Mammary epithelial cell (primary cell): ENCODE measurements around the gene MMS22L.

Experiments
- EZH2 ChIP-seq: IDR thresholded peaks from 2 replicates; pipeline ENCODE4 v1.6.1; 2012; ENCODE audit warnings: low read length, inconsistent platforms, borderline replicate concordance
- TF ChIP-seq, protein P1 (sequence below), 2 donors: IDR thresholded peaks in 1 of 2; conservative IDR thresholded peaks in 1 of 2; 2 replicates each; pipeline ENCODE4 v1.5.1; 2011 to 2012; ENCODE audit warnings: inconsistent platforms in 2 of 2, low read length in 2 of 2, mild to moderate bottlenecking in 2 of 2, control low read depth in 1 of 2, low read depth in 1 of 2; ENCODE audit not compliant: insufficient read depth in 1 of 2; ENCODE audit errors: extremely low read depth in 1 of 2

DNA sequence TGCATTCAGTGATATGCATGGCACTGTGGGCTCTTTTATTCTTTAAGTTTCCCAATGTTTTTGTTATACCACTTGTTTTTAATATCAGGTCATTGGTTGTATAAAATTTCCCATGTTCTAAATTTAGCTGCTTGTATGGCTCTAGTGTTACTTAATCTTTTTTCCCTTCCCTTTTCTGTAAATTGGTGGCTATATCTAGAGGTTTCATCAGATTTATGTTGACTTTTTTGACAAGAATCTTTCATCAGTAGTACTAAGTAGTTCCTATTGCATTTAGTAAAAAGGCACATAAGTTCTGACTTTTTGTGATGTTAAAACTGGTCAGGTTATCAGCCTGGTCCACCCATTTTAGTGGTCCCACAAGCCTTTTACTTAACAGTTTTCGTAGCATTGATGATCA lies 51.1 kb downstream of the MMS22L start:
- TF ChIP-seq, protein P1, sequence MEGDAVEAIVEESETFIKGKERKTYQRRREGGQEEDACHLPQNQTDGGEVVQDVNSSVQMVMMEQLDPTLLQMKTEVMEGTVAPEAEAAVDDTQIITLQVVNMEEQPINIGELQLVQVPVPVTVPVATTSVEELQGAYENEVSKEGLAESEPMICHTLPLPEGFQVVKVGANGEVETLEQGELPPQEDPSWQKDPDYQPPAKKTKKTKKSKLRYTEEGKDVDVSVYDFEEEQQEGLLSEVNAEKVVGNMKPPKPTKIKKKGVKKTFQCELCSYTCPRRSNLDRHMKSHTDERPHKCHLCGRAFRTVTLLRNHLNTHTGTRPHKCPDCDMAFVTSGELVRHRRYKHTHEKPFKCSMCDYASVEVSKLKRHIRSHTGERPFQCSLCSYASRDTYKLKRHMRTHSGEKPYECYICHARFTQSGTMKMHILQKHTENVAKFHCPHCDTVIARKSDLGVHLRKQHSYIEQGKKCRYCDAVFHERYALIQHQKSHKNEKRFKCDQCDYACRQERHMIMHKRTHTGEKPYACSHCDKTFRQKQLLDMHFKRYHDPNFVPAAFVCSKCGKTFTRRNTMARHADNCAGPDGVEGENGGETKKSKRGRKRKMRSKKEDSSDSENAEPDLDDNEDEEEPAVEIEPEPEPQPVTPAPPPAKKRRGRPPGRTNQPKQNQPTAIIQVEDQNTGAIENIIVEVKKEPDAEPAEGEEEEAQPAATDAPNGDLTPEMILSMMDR (conservative IDR thresholded peaks at IDR 0.05 in 1 of 2, IDR thresholded peaks at IDR 0.05 in 1 of 2; ENCODE audit: extremely low read depth in 1 of 2, insufficient read depth in 1 of 2, low read depth in 1 of 2, low read length in 2 of 2), result no peak
- TF ChIP-seq EZH2, result no peak
